Heart left ventricle (tissue), 16 donors: ENCODE measurements around the gene HSD3B7. TPM values are rescaled to one million over a fixed set of nuclear protein-coding genes. Genes with fewer than 3 reads are reported as not detected.

Source experiments
- ATAC-seq, 4 donors: fragments of 200-7000 bp; cut with Tn5 transposase; one replicate each; pipeline ENCODE4 v1.9.1; 2020 to 2022; ENCODE audit warnings: moderate library complexity in 4 of 4, mild to moderate bottlenecking in 3 of 4, moderate number of reproducible peaks in 1 of 4
- DNase-seq, 5 donors: peaks; one replicate each; pipeline ENCODE4 v3.0.0-alpha.2; 2020
- H3K27ac ChIP-seq, 12 donors: fragments of 200-600 bp; sonication (generic) in 4 of 12; one replicate each; pipeline versions ENCODE4 v1.5.0 to v1.8.0; 2016 to 2022; ENCODE audit warnings: mild to moderate bottlenecking in 2 of 12
- H3K27me3 ChIP-seq, 9 donors: fragments of 200-600 bp; sonication (generic) in 2 of 9; one replicate each; pipeline versions ENCODE4 v1.5.1 to v1.8.0; 2016 to 2022; ENCODE audit warnings: mild to moderate bottlenecking in 3 of 9
- H3K36me3 ChIP-seq, 9 donors: fragments of 200-600 bp; sonication (generic) in 2 of 9; one replicate each; pipeline versions ENCODE4 v1.5.0 to v1.8.0; 2018 to 2022; ENCODE audit warnings: mild to moderate bottlenecking in 2 of 9
- H3K4me1 ChIP-seq, 12 donors: fragments of 200-600 bp; sonication (generic) in 4 of 12; one replicate each; pipeline versions ENCODE4 v1.5.0 to v1.8.0; 2016 to 2022; ENCODE audit warnings: mild to moderate bottlenecking in 3 of 12
- H3K4me3 ChIP-seq, 12 donors: fragments of 200-600 bp; sonication (generic) in 4 of 12; one replicate each; pipeline versions ENCODE4 v1.5.0 to v1.8.0; 2017 to 2022; ENCODE audit warnings: mild to moderate bottlenecking in 9 of 12, moderate library complexity in 4 of 12
- H3K9me3 ChIP-seq, 12 donors: fragments of 200-600 bp; sonication (generic) in 4 of 12; one replicate each; pipeline versions ENCODE4 v1.5.0 to v1.8.0; 2016 to 2022; ENCODE audit warnings: mild to moderate bottlenecking in 1 of 12
- POLR2A ChIP-seq, 2 donors: fragments of 450-650 bp; IDR thresholded peaks; one replicate each; pipeline ENCODE4 v1.6.1; 2017; ENCODE audit warnings: antibody characterized with exemption in 2 of 2, mild to moderate bottlenecking in 2 of 2, moderate library complexity in 2 of 2
- WGBS, 4 donors: extraction: QIAGEN DNeasy Blood & Tissue Kit in 2 of 4; methylation state at CpG; one replicate each; pipeline versions ENCODE4 v1.1.5 to v1.1.7; 2013 to 2018; 5-methylcytosine and 5-hydroxymethylcytosine counted together
- intact Hi-C, 10 donors: fragments of 100-400 bp; cut with DNase I; formaldehyde crosslinking; loops; one replicate each; pipeline versions ENCODE4 v1.11.1 to v1.14.2; 2022
- polyA plus RNA-seq, 2 donors: library from polyadenylated mRNA; stranded (reverse); fragments of 200-250 nt; gene quantifications; one replicate each; pipeline ENCODE4 v1.2.3, GENCODE V29; 2013
- total RNA-seq, 9 donors: library from RNA; depleted of rRNA in 2 of 9; stranded (reverse); fragments of >200 nt in 2 of 9; fragmentation: NEBNext Ultra II Directional in 3 of 9; extraction: Animal tissue kit (Norgen Biotek cat#: 25700) in 3 of 9; gene quantifications; one replicate each; pipeline versions ENCODE4 v1.1.0 to v1.2.4, GENCODE V29; 2016 to 2023
- TF ChIP-seq, protein P1 (sequence below), 12 donors: fragments of 200-600 bp; sonication (generic) in 4 of 12; IDR thresholded peaks; one replicate each; pipeline versions ENCODE4 v1.5.0 to v1.8.0; 2018 to 2022; ENCODE audit warnings: antibody characterized with exemption in 12 of 12, mild to moderate bottlenecking in 5 of 12
- donor health status: ischemic (EF 13 %, LVEDD 7.1; RV severe dilation, severe dysfunction).
- donor health status: healthy with polysubstance abuse.
- donor health status: DM: no; HTN: yes; CAD: no.
- donor health status: DM: no; HTN: no; CAD: no.
- donor health status: ischemic (EF 25% LVEDD 6.9; RV normal size, moderate dysfunction).
- donor health status: ischemic (EF 25% LVEDD 5.7; RV mildly dilated, moderate dysfunction).
- donor health status: healthy.
- donor health status: DM: yes; HTN: yes; CAD: no.
- donor health status: ischemic (EF 35%, LVEDD 5.7; RV mildly dilated, moderate dysfunction).
- donor health status: nonischemic (EF 11% LVEDD 7.7; RV severe dilation, severe dysfunction).
- donor health status: DM: yes; HTN: yes; CAD: no.
- donor health status: PGD.
- donor health status: ischemic (EF 29% LVEDD 5.4; RV normal size, mild dysfunction).
- donor health status: nonischemic (EF 23%, LVEDD 6.1; RV moderate dilation, normal function).

Gene HSD3B7
- total and polyA plus RNA-seq, 11 donors, result 3.8 to 27.2 (median 7.1) TPM

DNA sequence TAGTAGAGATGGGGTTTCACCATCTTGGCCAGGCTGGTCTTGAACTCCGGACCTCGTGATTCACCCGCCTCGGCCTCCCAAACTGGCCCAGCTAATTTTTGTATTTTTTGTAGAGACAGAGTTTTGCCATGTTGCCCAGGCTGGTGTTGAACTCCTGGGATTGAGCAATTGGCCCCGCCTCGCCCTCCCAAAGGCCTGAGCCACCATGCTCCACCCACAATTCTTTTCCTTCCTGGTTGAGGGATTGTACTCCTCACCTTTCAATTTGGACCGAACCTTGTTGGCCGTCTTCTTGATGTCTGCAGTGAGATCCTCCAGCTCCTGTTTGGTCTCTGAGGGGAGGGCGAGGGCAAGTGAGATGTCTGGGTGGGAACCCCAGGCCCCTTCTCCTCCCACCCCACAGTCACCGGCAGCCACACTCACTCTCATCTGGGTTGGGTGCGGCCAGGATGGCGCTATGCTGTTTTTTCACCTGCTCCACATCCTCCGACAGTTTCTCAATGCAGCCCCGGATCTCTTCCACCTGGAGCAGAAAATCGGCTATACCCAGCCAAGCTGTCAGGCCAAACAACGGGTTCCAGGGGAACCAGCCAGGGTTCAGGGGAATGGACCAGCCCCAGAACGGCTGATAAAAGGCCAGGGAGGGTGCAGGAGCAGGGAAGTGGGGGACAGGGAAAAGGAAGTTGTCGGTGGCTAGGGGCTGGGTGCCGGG is 15.8 kb downstream of the HSD3B7 start:
- ATAC-seq (no peak), DNase-seq (peak in 1 of 5 donors; percentile 8)
- TF ChIP-seq POLR2A (IDR thresholded peaks at IDR 0.05), result no peak
- TF ChIP-seq, protein P1, sequence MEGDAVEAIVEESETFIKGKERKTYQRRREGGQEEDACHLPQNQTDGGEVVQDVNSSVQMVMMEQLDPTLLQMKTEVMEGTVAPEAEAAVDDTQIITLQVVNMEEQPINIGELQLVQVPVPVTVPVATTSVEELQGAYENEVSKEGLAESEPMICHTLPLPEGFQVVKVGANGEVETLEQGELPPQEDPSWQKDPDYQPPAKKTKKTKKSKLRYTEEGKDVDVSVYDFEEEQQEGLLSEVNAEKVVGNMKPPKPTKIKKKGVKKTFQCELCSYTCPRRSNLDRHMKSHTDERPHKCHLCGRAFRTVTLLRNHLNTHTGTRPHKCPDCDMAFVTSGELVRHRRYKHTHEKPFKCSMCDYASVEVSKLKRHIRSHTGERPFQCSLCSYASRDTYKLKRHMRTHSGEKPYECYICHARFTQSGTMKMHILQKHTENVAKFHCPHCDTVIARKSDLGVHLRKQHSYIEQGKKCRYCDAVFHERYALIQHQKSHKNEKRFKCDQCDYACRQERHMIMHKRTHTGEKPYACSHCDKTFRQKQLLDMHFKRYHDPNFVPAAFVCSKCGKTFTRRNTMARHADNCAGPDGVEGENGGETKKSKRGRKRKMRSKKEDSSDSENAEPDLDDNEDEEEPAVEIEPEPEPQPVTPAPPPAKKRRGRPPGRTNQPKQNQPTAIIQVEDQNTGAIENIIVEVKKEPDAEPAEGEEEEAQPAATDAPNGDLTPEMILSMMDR (IDR thresholded peaks at IDR 0.05), result no peak
- H3K4me1 ChIP-seq, result peaks cover 0 to 26% (median 15%) of the 10 kb centered on the region in 12 donors
- intact Hi-C loops, result no loop called here
- no peaks in the 10 kb centered on the region for H3K9me3 ChIP-seq
- H3K27ac ChIP-seq, result no peak overlapping the region
- 90 to 92% (median 90%) methylated on average over 19 of the region's 19 CpGs for WGBS, 4 donors
- H3K4me3 ChIP-seq, result no peak overlapping the region
- H3K27me3 ChIP-seq, result no peaks in the 10 kb centered on the region
- no peaks in the 10 kb centered on the region for H3K36me3 ChIP-seq

DNA sequence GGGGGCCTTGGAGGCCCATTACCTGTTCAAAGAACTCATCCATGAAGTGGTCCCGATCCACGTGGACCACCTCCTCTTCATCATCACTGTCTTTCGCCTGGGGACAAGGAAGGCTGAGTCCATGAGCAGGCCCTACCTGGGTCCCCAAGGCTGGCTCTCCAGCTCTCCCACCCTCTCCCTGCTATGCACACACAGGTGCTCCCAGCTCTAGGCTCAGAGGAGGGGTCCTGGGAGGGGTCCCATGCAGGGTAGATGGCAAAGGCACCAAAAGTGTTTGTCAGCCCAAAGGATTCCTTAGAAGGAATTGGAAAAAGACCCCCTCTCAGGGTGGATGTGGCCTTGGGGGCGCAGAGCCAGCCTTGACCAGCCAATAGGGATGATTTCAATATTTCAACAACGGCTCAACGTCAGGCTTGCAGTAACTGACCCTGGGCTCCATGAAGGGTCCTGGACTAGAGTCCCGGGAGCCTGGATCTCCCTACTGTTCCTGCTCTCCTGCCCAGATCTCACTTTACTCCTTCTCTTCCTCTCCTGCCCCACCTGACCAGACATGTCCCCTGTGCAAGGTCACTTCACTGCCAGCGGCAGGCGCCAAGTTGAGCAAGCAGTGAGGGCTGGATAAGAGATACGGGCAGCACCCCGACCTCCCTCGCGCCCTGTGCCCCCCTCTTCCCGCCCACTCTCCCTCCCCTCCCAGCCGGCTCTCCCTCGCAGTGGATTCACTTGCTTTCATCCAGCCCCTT is 16.7 kb downstream of the HSD3B7 start:
- WGBS, 4 donors, result 41 to 53% (median 48%) methylated on average over 15 to 16 of the region's 16 CpGs

DNA sequence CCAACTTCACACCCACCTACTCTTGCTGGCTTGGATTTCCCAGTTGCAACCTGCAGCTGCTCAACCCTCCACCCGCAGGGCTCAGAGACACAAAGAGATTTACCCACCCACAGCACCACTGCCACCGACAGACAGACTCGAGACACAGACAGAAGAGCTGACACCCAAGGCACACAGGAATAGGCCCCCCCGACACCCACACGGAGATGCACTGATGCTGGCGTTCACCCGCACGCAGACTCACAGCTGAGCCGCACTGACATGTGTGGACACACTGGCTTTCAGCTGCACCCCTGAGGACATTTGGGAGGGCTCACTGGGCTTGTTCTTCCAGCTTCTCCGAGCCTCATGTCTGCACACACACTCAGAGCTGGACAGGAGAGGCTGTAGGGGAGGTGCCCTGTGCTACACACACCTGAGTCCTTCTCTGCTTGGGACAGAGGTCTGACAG is 17.3 kb downstream of the HSD3B7 start:
- TF ChIP-seq POLR2A (IDR thresholded peaks at IDR 0.05), result no peak
- TF ChIP-seq, protein P1 (IDR thresholded peaks at IDR 0.05), result no peak
- Histone ChIP-seq H3K36me3 (no peaks in the 10 kb centered on the region), H3K27me3 (peaks cover 0 to 6% (median 2%) of the 10 kb centered on the region in 9 donors), H3K9me3 (no peaks in the 10 kb centered on the region), H3K4me3 (no peak overlapping the region), H3K4me1 (peaks cover 0 to 17% (median 9%) of the 10 kb centered on the region in 12 donors), H3K27ac (no peak overlapping the region)
- no peak for ATAC-seq
- WGBS, 4 donors, result 60 to 82% (median 71%) methylated on average over 9 to 10 of the region's 10 CpGs
- DNase-seq, result peak in 1 of 5 donors; percentile 14
- intact Hi-C loops, result no loop called here

More for the DNA sequence above, 16.7 kb downstream of the HSD3B7 start:
- H3K4me1 ChIP-seq, result peaks cover 0 to 18% (median 11%) of the 10 kb centered on the region in 12 donors
- H3K27me3 ChIP-seq, result peaks cover 0 to 3% (median 0%) of the 10 kb centered on the region in 9 donors
- intact Hi-C loops, result no loop called here
- H3K27ac ChIP-seq, result no peak overlapping the region
- DNase-seq (peak in 1 of 5 donors; percentile 39), ATAC-seq (no peak)
- H3K9me3 ChIP-seq, result no peaks in the 10 kb centered on the region
- H3K4me3 ChIP-seq, result no peak overlapping the region
- TF ChIP-seq POLR2A (IDR thresholded peaks at IDR 0.05), result no peak
- TF ChIP-seq, protein P1 (IDR thresholded peaks at IDR 0.05), result no peak
- no peaks in the 10 kb centered on the region for H3K36me3 ChIP-seq

DNA sequence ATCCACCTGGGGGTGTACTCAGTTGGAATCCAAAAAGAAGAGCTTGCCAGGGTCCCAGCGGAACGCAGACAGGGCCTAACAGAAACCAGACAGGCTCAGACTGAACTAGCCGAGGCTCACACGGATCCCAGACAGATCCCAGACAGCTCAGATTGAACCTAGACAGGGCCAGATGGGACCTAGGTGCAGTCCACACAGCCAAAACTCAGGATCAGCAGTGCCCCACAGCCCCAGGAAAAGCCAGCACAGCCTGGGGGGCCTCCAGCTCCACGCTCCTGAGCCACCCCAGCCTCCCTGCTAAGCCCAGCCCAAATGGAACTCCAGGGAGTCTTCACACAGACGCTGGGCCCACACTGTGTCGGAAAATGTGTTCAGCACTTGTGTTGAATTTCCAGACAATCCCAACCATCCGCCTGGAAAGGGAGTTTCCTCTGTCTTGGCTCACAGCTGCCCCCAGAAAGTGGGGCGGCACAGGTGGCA is 17.9 kb downstream of the HSD3B7 start:
- no peaks in the 10 kb centered on the region for H3K36me3 ChIP-seq
- H3K27me3 ChIP-seq, result peaks cover 0 to 9% (median 6%) of the 10 kb centered on the region in 9 donors
- peak in 1 of 4 donors; percentile 28 for ATAC-seq
- peaks cover 0 to 11% (median 4%) of the 10 kb centered on the region in 12 donors for H3K4me1 ChIP-seq
- intact Hi-C loops, result no loop called here
- peak in 1 of 5 donors; percentile 13 for DNase-seq
- H3K4me3 ChIP-seq, result no peak overlapping the region
- TF ChIP-seq, protein P1 (IDR thresholded peaks at IDR 0.05), result no peak
- no peak for TF ChIP-seq POLR2A (IDR thresholded peaks at IDR 0.05)
- H3K9me3 ChIP-seq, result no peaks in the 10 kb centered on the region
- 80 to 88% (median 84%) methylated on average over 5 to 9 of the region's 9 CpGs for WGBS, 4 donors
- H3K27ac ChIP-seq, result peak overlapping the region in 1 of 12 donors; percentile 19
